Stomach (tissue), 4 donors: ENCODE measurements around the gene ATG5.

Experiments used
- EP300 ChIP-seq: sonication (generic); formaldehyde crosslinking; IDR thresholded peaks from one replicate; pipeline ENCODE4 v1.6.1; 2017; ENCODE audit warnings: antibody characterized with exemption
- POLR2A ChIP-seq, 4 donors: fragments of 450-650 bp; IDR thresholded peaks; one replicate each; pipeline ENCODE4 v1.6.1; 2016; ENCODE audit warnings: antibody characterized with exemption in 4 of 4, control low read depth in 2 of 4, mild to moderate bottlenecking in 1 of 4, moderate library complexity in 1 of 4
- POLR2AphosphoS5 ChIP-seq, 3 donors: sonication (generic); formaldehyde crosslinking; IDR thresholded peaks; one replicate each; pipeline ENCODE4 v1.6.1; 2016; ENCODE audit warnings: antibody characterized with exemption in 3 of 3
- TF ChIP-seq, protein P1 (sequence below), 7 experiments: fragments of 450-650 bp in 4 of 7; fragments of 200-600 bp in 3 of 7; sonication (generic) in 3 of 7; IDR thresholded peaks; one replicate each; pipeline ENCODE4 v1.5.1; 2016 to 2019; ENCODE audit warnings: antibody characterized with exemption in 7 of 7, control low read depth in 2 of 7, mild to moderate bottlenecking in 1 of 7

DNA sequence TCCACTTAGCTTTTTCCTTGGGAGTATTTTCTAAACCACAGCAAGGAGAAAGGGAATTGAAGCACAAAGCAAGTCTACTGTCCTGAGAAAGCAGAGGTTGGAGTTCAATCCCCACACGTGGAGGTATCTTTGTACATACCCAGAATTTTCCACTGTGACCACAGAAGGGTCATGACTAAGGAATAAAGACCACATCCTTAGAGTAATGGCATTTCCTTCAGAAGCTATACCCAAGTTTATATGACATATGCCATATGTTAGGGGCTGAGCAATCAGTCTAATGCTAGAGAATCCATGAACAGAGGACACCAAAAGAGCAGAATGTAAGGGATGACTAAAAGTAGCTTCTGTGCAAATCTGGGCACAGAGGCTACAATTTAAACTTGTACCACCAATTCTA lies 46.4 kb downstream of the ATG5 start:
- TF ChIP-seq, protein P1, sequence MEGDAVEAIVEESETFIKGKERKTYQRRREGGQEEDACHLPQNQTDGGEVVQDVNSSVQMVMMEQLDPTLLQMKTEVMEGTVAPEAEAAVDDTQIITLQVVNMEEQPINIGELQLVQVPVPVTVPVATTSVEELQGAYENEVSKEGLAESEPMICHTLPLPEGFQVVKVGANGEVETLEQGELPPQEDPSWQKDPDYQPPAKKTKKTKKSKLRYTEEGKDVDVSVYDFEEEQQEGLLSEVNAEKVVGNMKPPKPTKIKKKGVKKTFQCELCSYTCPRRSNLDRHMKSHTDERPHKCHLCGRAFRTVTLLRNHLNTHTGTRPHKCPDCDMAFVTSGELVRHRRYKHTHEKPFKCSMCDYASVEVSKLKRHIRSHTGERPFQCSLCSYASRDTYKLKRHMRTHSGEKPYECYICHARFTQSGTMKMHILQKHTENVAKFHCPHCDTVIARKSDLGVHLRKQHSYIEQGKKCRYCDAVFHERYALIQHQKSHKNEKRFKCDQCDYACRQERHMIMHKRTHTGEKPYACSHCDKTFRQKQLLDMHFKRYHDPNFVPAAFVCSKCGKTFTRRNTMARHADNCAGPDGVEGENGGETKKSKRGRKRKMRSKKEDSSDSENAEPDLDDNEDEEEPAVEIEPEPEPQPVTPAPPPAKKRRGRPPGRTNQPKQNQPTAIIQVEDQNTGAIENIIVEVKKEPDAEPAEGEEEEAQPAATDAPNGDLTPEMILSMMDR (IDR thresholded peaks at IDR 0.05), result no peak
- TF ChIP-seq POLR2AphosphoS5 (IDR thresholded peaks at IDR 0.05) (no peak), EP300 (no peak), POLR2A (IDR thresholded peaks at IDR 0.05) (no peak)
